Progenitor cell of endocrine pancreas (in vitro differentiated cells): ENCODE data around the gene EYA2. TPM values are rescaled to one million over a fixed set of nuclear protein-coding genes. Genes with fewer than 3 reads are reported as not detected.

ENCODE experiments used
- DNase-seq: peaks from one replicate; pipeline ENCODE4 v3.0.0; 2021; ENCODE audit warnings: low spot score; ENCODE audit not compliant: unreplicated experiment
- H3K27ac Mint-ChIP-seq: 2 replicates; pipeline ENCODE4 v1.8.0; 2021; ENCODE audit warnings: mild to moderate bottlenecking, moderate library complexity, mixed read lengths
- H3K27me3 Mint-ChIP-seq: 2 replicates; pipeline ENCODE4 v1.8.0; 2021; ENCODE audit warnings: mixed read lengths
- H3K36me3 Mint-ChIP-seq: 2 replicates; pipeline ENCODE4 v1.8.0; 2022; ENCODE audit warnings: mixed read lengths; ENCODE audit not compliant: insufficient read depth
- H3K4me1 Mint-ChIP-seq: 2 replicates; pipeline ENCODE4 v1.8.0; 2021; ENCODE audit warnings: low read depth, mixed read lengths
- H3K4me3 Mint-ChIP-seq: 2 replicates; pipeline ENCODE4 v1.8.0; 2021; ENCODE audit warnings: low read depth, mild to moderate bottlenecking, moderate library complexity, mixed read lengths
- H3K9me3 Mint-ChIP-seq: 2 replicates; pipeline ENCODE4 v1.8.0; 2021; ENCODE audit warnings: low read depth, mixed read lengths
- total RNA-seq: library from RNA; stranded (reverse); gene quantifications from 2 replicates; pipeline ENCODE4 v1.2.1, GENCODE V29; 2021
- TF ChIP-seq, protein P1 (sequence below): fragments of 200-600 bp; sonication (generic); IDR thresholded peaks from one replicate; pipeline ENCODE4 v1.5.0; 2021; ENCODE audit warnings: antibody characterized with exemption, mild to moderate bottlenecking; ENCODE audit not compliant: unreplicated experiment

Gene EYA2
- total RNA-seq, 1 donor from 2014 or later, result 0.53 TPM

DNA sequence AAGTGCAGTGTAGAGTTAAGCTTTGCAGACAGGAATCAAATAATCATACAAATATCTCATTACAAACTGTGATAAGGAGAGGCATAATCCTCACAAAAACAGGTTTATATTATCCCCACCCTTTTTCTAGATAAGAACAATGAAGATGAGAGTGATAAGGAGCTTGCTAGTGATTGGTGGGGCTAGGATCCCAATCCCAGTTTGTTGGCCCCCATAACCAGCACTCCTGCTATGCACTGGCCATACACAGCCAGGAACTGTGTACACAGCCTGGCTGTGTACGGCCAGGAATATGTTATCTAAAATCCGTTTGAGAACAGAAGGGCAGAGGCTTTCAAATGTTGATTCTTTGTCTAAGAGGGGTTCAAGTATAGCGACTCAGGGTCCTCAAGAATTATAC lies 180.6 kb downstream of the EYA2 start:
- TF ChIP-seq, protein P1, sequence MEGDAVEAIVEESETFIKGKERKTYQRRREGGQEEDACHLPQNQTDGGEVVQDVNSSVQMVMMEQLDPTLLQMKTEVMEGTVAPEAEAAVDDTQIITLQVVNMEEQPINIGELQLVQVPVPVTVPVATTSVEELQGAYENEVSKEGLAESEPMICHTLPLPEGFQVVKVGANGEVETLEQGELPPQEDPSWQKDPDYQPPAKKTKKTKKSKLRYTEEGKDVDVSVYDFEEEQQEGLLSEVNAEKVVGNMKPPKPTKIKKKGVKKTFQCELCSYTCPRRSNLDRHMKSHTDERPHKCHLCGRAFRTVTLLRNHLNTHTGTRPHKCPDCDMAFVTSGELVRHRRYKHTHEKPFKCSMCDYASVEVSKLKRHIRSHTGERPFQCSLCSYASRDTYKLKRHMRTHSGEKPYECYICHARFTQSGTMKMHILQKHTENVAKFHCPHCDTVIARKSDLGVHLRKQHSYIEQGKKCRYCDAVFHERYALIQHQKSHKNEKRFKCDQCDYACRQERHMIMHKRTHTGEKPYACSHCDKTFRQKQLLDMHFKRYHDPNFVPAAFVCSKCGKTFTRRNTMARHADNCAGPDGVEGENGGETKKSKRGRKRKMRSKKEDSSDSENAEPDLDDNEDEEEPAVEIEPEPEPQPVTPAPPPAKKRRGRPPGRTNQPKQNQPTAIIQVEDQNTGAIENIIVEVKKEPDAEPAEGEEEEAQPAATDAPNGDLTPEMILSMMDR, result no peak
- no peak overlapping the region for H3K27ac Mint-ChIP-seq
- DNase-seq, result no peak
- peaks cover 2% of the 10 kb centered on the region for H3K36me3 Mint-ChIP-seq
- no peak overlapping the region for H3K4me3 Mint-ChIP-seq
- no peaks in the 10 kb centered on the region for H3K27me3 Mint-ChIP-seq
- H3K9me3 Mint-ChIP-seq, result peaks cover 28% of the 10 kb centered on the region
- no peaks in the 10 kb centered on the region for H3K4me1 Mint-ChIP-seq

GRCh38 chr20:47079047-47079446 lies 184.4 kb downstream of the EYA2 start:
- Mint-ChIP-seq H3K27me3 (no peaks in the 10 kb centered on the region), H3K36me3 (peaks cover 2% of the 10 kb centered on the region), H3K27ac (no peak overlapping the region), H3K9me3 (peaks cover 22% of the 10 kb centered on the region), H3K4me1 (no peaks in the 10 kb centered on the region), H3K4me3 (no peak overlapping the region)
- TF ChIP-seq, protein P1, result no peak
- no peak for DNase-seq

GRCh38 chr20:47080365-47080764 lies 185.7 kb downstream of the EYA2 start:
- H3K9me3 Mint-ChIP-seq, result peaks cover 18% of the 10 kb centered on the region
- TF ChIP-seq, protein P1, result no peak
- no peak for DNase-seq
- no peak overlapping the region for H3K4me3 Mint-ChIP-seq
- no peak overlapping the region for H3K27ac Mint-ChIP-seq
- H3K27me3 Mint-ChIP-seq, result no peaks in the 10 kb centered on the region
- H3K4me1 Mint-ChIP-seq, result no peaks in the 10 kb centered on the region
- peaks cover 2% of the 10 kb centered on the region for H3K36me3 Mint-ChIP-seq

DNA sequence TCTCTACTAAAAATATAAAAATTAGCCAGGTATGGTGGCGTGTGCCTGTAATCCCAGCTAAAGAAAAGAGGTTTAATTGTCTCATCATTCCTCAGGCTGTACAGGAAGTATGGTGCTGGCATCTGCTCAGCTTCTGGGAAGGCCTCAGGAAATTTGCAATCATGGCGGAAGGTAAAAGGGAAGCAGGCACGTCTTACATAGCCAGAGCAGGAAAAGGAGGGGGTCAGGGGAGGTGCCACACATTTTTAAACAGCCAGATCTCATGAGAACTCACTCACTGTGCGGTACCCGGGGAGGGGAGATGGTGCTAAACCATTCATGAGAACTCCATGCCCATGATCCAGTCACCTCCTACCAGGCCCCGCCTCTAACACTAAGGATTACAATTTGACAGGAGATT lies 191.7 kb downstream of the EYA2 start:
- H3K4me3 Mint-ChIP-seq, result no peak overlapping the region

GRCh38 chr20:47088335-47088734 lies 193.7 kb downstream of the EYA2 start:
- peak overlapping the region; percentile 4 for H3K27ac Mint-ChIP-seq
- no peak for DNase-seq
- H3K4me1 Mint-ChIP-seq, result peaks cover 1% of the 10 kb centered on the region
- H3K36me3 Mint-ChIP-seq, result no peaks in the 10 kb centered on the region
- no peaks in the 10 kb centered on the region for H3K9me3 Mint-ChIP-seq
- H3K4me3 Mint-ChIP-seq, result no peak overlapping the region
- TF ChIP-seq, protein P1, result no peak
- H3K27me3 Mint-ChIP-seq, result peaks cover 7% of the 10 kb centered on the region

More for the DNA sequence above, 191.7 kb downstream of the EYA2 start:
- no peaks in the 10 kb centered on the region for H3K27me3 Mint-ChIP-seq
- DNase-seq, result no peak
- peaks cover 1% of the 10 kb centered on the region for H3K4me1 Mint-ChIP-seq
- TF ChIP-seq, protein P1, result no peak
- no peak overlapping the region for H3K27ac Mint-ChIP-seq
- H3K9me3 Mint-ChIP-seq, result no peaks in the 10 kb centered on the region
- no peaks in the 10 kb centered on the region for H3K36me3 Mint-ChIP-seq
